Gastroesophageal sphincter (tissue), 3 donors: ENCODE measurements around the gene STARD3.

Experiments used
- CTCF ChIP-seq, 4 experiments: fragments of 200-600 bp in 2 of 4; fragments of 450-650 bp in 2 of 4; sonication (generic) in 1 of 4; IDR thresholded peaks; one replicate each; pipeline ENCODE4 v1.5.1; 2017 to 2019; ENCODE audit warnings: antibody characterized with exemption in 4 of 4, mild to moderate bottlenecking in 2 of 4, moderate library complexity in 2 of 4
- POLR2A ChIP-seq, 2 donors: fragments of 450-650 bp; IDR thresholded peaks; one replicate each; pipeline ENCODE4 v1.6.1; 2017; ENCODE audit warnings: antibody characterized with exemption in 2 of 2, mild to moderate bottlenecking in 2 of 2, moderate library complexity in 1 of 2

- no peak for TF ChIP-seq POLR2A (IDR thresholded peaks at IDR 0.05)
- no peak for TF ChIP-seq CTCF (IDR thresholded peaks at IDR 0.05)
Observed at GRCh38 chr17:39675390-39676082, 38.6 kb downstream of the STARD3 start.
